ENCODE measurements around the gene TTC28. TPM values are rescaled to one million over a fixed set of nuclear protein-coding genes. Genes with fewer than 3 reads are reported as not detected.

TTC28 gene
- total and polyA plus RNA-seq, 2 donors (not counting 3 experiments of a cell fraction or from before 2014, with no cell fraction given), result 16.5 to 51.1 TPM

DNA sequence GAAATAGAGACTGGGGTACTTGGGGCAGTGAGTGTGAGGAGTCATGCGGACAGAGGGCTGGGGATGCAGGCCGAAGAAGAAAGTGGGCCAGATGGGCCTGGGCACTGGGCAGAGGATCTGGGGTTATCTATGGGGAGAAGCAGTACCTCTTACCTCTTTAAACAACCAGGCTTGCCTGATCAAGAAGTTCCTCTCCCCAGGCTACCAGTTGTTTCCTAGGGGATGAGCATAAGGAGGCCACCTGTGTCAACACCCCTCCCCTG, 662.2 kb downstream of the TTC28 start:
- no peak for FAIRE-seq
- BruUV-seq (replicated peaks), result no TSS peak
- Histone ChIP-seq H3K9me1 (replicated peaks; ENCODE audit: control insufficient read depth, extremely low read depth, insufficient read depth, low read length) (no peaks in the 10 kb centered on the region), H3K9ac (replicated peaks; ENCODE audit: extremely low read depth, insufficient read depth, low read length) (no peak overlapping the region), H3K36me3 (ENCODE audit: control insufficient read depth in 2 of 2, extremely low read depth in 1 of 2, insufficient read depth in 2 of 2, low read length in 2 of 2) (peaks cover 0 to 3% of the 10 kb centered on the region in 2 experiments), H3K9me3 (replicated peaks; ENCODE audit: control insufficient read depth, insufficient read depth, low read length) (no peaks in the 10 kb centered on the region), H3K4me3 (replicated peaks in 1 of 3; ENCODE audit: insufficient read depth in 1 of 3, low read depth in 1 of 3, low read length in 3 of 3) (no peak overlapping the region), H3K4me2 (ENCODE audit: insufficient read depth, low read length) (no peak overlapping the region), H3K4me1 (ENCODE audit: control insufficient read depth, extremely low read depth, insufficient read depth, low read length) (peaks cover 16% of the 10 kb centered on the region), H3K27me3 (ENCODE audit: control insufficient read depth in 2 of 2, insufficient read depth in 2 of 2, low read length in 2 of 2) (no peaks in the 10 kb centered on the region), H2AFZ (ENCODE audit: low read depth, low read length) (no peak overlapping the region), H3K79me2 (ENCODE audit: control insufficient read depth, insufficient read depth, low read length) (no peaks in the 10 kb centered on the region), H4K20me1 (replicated peaks; ENCODE audit: control insufficient read depth, extremely low read depth, insufficient read depth, low read length) (no peaks in the 10 kb centered on the region), H3K27ac (ENCODE audit: insufficient read depth, low read depth, low read length) (no peak overlapping the region)
- dilution Hi-C loops (cut with MboI; ENCODE audit: extremely low pct_ligation_motif_present, low sequenced_read_pairs) (no loop called here), intact Hi-C loops (cut with micrococcal nuclease) (no loop called here)
- ChIA-PET POLR2A (no interaction called here), CTCF (no interaction called here)
- TF ChIP-seq, protein P1, sequence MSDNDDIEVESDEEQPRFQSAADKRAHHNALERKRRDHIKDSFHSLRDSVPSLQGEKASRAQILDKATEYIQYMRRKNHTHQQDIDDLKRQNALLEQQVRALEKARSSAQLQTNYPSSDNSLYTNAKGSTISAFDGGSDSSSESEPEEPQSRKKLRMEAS (IDR thresholded peaks at IDR 0.05; ENCODE audit: insufficient read depth, insufficient read length), result no peak
- no peak for TF ChIP-seq GATA2 (IDR thresholded peaks at IDR 0.05; ENCODE audit: insufficient read depth, insufficient read length, low read depth, low read length)
- TF ChIP-seq FOS (IDR thresholded peaks at IDR 0.05; ENCODE audit: borderline replicate concordance, insufficient read depth, low read length), result no peak
- TF ChIP-seq, protein P2, sequence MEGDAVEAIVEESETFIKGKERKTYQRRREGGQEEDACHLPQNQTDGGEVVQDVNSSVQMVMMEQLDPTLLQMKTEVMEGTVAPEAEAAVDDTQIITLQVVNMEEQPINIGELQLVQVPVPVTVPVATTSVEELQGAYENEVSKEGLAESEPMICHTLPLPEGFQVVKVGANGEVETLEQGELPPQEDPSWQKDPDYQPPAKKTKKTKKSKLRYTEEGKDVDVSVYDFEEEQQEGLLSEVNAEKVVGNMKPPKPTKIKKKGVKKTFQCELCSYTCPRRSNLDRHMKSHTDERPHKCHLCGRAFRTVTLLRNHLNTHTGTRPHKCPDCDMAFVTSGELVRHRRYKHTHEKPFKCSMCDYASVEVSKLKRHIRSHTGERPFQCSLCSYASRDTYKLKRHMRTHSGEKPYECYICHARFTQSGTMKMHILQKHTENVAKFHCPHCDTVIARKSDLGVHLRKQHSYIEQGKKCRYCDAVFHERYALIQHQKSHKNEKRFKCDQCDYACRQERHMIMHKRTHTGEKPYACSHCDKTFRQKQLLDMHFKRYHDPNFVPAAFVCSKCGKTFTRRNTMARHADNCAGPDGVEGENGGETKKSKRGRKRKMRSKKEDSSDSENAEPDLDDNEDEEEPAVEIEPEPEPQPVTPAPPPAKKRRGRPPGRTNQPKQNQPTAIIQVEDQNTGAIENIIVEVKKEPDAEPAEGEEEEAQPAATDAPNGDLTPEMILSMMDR (IDR thresholded peaks at IDR 0.05; ENCODE audit: extremely low read depth in 1 of 2, insufficient read depth in 1 of 2, low read depth in 1 of 2, low read length in 2 of 2), result no peak
- TF ChIP-seq MYC (IDR thresholded peaks at IDR 0.05; ENCODE audit: low read depth, low read length), result no peak
- no peak for TF ChIP-seq JUN (IDR thresholded peaks at IDR 0.05; ENCODE audit: borderline replicate concordance, insufficient read depth, insufficient read length, low read depth)
- no peak for TF ChIP-seq POLR2AphosphoS5 (IDR thresholded peaks at IDR 0.05; ENCODE audit: insufficient read depth, low read depth, low read length)
- TF ChIP-seq POLR2A (IDR thresholded peaks at IDR 0.05; ENCODE audit: low read depth, low read length), result no peak
- TF ChIP-seq EZH2 (IDR thresholded peaks at IDR 0.05; ENCODE audit: borderline replicate concordance, low read depth, low read length, severe bottlenecking), result no peak
- no peak for DNase-seq (ENCODE audit: low read depth, low spot score)

Data from endothelial cell of umbilical vein (primary cell).